Astrocyte (in vitro differentiated cells and primary cell): ENCODE measurements around the gene CMTM4. TPM values are rescaled to one million over a fixed set of nuclear protein-coding genes. Genes with fewer than 3 reads are reported as not detected.
A peak's percentile ranks its signal among the peaks of the same experiment; 100 is the strongest.

Experiments used
- DNase-seq: peaks from one replicate; pipeline ENCODE4 v3.0.0-alpha.2; 2010; ENCODE audit warnings: low read depth
- FAIRE-seq: peaks from 2 replicates; lab custom pipeline; 2011; peaks lifted over from hg19 to GRCh38; lab: Jason Lieb, UNC
- H2AFZ ChIP-seq: 2 replicates; pipeline ENCODE4 v1.6.0; 2012; ENCODE audit warnings: low read depth, low read length, inconsistent platforms
- H3K27ac ChIP-seq: 2 replicates; pipeline ENCODE4 v1.5.1; 2011; ENCODE audit warnings: low read depth, low read length, inconsistent platforms
- H3K27me3 ChIP-seq: 2 replicates; pipeline ENCODE4 v1.6.0; 2011; ENCODE audit warnings: low read length, inconsistent platforms; ENCODE audit not compliant: insufficient read depth
- H3K36me3 ChIP-seq: 2 replicates; pipeline ENCODE4 v1.5.1; 2011; ENCODE audit warnings: low read length, inconsistent platforms; ENCODE audit not compliant: insufficient read depth
- H3K4me1 ChIP-seq: 2 replicates; pipeline ENCODE4 v1.5.1; 2011; ENCODE audit warnings: low read length, inconsistent platforms; ENCODE audit not compliant: insufficient read depth
- H3K4me2 ChIP-seq: 2 replicates; pipeline ENCODE4 v1.6.0; 2012; ENCODE audit warnings: low read length, inconsistent platforms
- H3K4me3 ChIP-seq: 2 replicates; pipeline ENCODE4 v1.5.1; 2011; ENCODE audit warnings: low read depth, mild to moderate bottlenecking, low read length, inconsistent platforms; ENCODE audit not compliant: insufficient read depth
- H3K79me2 ChIP-seq: 2 replicates; pipeline ENCODE4 v1.6.0; 2012; ENCODE audit warnings: mild to moderate bottlenecking, low read length, inconsistent platforms; ENCODE audit not compliant: insufficient read depth
- H3K9ac ChIP-seq: 2 replicates; pipeline ENCODE4 v1.6.0; 2012; ENCODE audit warnings: mild to moderate bottlenecking, low read length, inconsistent platforms
- H3K9me3 ChIP-seq: 2 replicates; pipeline ENCODE4 v1.5.1; 2012; ENCODE audit warnings: low read depth, mild to moderate bottlenecking, low read length, inconsistent platforms; ENCODE audit not compliant: insufficient read depth
- H4K20me1 ChIP-seq: 2 replicates; pipeline ENCODE4 v1.6.0; 2012; ENCODE audit warnings: low read length, inconsistent platforms; ENCODE audit not compliant: insufficient read depth
- H3K27ac Mint-ChIP-seq: one replicate; pipeline ENCODE4 v1.8.0; 2021; ENCODE audit warnings: mild to moderate bottlenecking, mixed read lengths; ENCODE audit not compliant: unreplicated experiment
- H3K27me3 Mint-ChIP-seq: one replicate; pipeline ENCODE4 v1.8.0; 2021; ENCODE audit warnings: low read depth, mixed read lengths; ENCODE audit not compliant: unreplicated experiment
- H3K36me3 Mint-ChIP-seq: one replicate; pipeline ENCODE4 v1.8.0; 2021; ENCODE audit warnings: low read depth, mixed read lengths; ENCODE audit not compliant: unreplicated experiment
- H3K4me1 Mint-ChIP-seq: one replicate; pipeline ENCODE4 v1.8.0; 2021; ENCODE audit warnings: low read depth, mixed read lengths; ENCODE audit not compliant: unreplicated experiment
- H3K4me3 Mint-ChIP-seq: one replicate; pipeline ENCODE4 v1.8.0; 2021; ENCODE audit warnings: mild to moderate bottlenecking, moderate library complexity, mixed read lengths; ENCODE audit not compliant: unreplicated experiment
- H3K9me3 Mint-ChIP-seq: one replicate; pipeline ENCODE4 v1.8.0; 2021; ENCODE audit warnings: mild to moderate bottlenecking, mixed read lengths; ENCODE audit not compliant: unreplicated experiment
- EZH2 ChIP-seq: IDR thresholded peaks from 2 replicates; pipeline ENCODE4 v1.6.1; 2012; ENCODE audit warnings: mild to moderate bottlenecking, low read length, inconsistent platforms; ENCODE audit not compliant: insufficient read depth
- total RNA-seq: library from RNA; stranded (reverse); gene quantifications from 2 replicates; pipeline ENCODE4 v1.2.1, GENCODE V29; 2021
- TF ChIP-seq, protein P1 (sequence below): IDR thresholded peaks from 2 replicates; pipeline ENCODE4 v1.5.1; 2011; ENCODE audit warnings: low read depth, mild to moderate bottlenecking, inconsistent platforms, low read length, moderate library complexity; ENCODE audit not compliant: insufficient read depth

The CMTM4 gene
- total RNA-seq, 1 donor from 2014 or later, result 20.9 TPM

DNA sequence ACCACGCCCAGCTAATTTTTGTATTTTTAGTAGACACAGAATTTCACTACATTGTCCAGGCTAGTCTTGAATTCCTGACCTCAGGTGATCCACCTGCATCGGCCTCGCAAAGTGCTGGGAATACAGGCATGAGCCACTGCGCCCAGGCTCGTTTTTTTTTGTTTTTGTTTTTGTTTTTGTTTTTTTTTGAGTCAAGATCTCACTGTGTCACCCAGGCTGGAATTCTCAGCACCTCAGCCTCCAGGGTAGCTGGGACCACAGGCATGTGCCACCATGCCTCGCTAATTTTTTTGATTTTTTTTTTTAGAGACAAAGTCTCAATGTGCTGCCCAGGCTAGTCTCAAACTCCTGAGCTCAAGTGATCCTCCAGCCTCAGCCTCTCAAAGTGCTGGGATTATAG, 17.5 kb upstream of the CMTM4 start:
- TF ChIP-seq EZH2, result no peak
- TF ChIP-seq, protein P1, sequence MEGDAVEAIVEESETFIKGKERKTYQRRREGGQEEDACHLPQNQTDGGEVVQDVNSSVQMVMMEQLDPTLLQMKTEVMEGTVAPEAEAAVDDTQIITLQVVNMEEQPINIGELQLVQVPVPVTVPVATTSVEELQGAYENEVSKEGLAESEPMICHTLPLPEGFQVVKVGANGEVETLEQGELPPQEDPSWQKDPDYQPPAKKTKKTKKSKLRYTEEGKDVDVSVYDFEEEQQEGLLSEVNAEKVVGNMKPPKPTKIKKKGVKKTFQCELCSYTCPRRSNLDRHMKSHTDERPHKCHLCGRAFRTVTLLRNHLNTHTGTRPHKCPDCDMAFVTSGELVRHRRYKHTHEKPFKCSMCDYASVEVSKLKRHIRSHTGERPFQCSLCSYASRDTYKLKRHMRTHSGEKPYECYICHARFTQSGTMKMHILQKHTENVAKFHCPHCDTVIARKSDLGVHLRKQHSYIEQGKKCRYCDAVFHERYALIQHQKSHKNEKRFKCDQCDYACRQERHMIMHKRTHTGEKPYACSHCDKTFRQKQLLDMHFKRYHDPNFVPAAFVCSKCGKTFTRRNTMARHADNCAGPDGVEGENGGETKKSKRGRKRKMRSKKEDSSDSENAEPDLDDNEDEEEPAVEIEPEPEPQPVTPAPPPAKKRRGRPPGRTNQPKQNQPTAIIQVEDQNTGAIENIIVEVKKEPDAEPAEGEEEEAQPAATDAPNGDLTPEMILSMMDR, result no peak
- no peak for DNase-seq
- Mint-ChIP-seq H3K36me3 (peaks cover 8% of the 10 kb centered on the region), H3K27me3 (peaks cover 2% of the 10 kb centered on the region), H3K4me1 (peaks cover 4% of the 10 kb centered on the region), H3K9me3 (peaks cover 6% of the 10 kb centered on the region), H3K4me3 (no peak overlapping the region), H3K27ac (no peak overlapping the region)
- no peak overlapping the region for H3K4me3 ChIP-seq
- H3K27ac ChIP-seq, result no peak overlapping the region
- no peak for FAIRE-seq
- no peak overlapping the region for H3K4me2 ChIP-seq
- H3K9me3 ChIP-seq, result peaks cover 7% of the 10 kb centered on the region
- peaks cover 10% of the 10 kb centered on the region for H4K20me1 ChIP-seq
- peaks cover 6% of the 10 kb centered on the region for H3K4me1 ChIP-seq
- no peaks in the 10 kb centered on the region for H3K27me3 ChIP-seq
- H3K79me2 ChIP-seq, result no peaks in the 10 kb centered on the region
- H3K9ac ChIP-seq, result no peak overlapping the region
- H2AFZ ChIP-seq, result no peak overlapping the region
- peaks cover 3% of the 10 kb centered on the region for H3K36me3 ChIP-seq

- H3K36me3 Mint-ChIP-seq, result peaks cover 8% of the 10 kb centered on the region
- no peak overlapping the region for H3K4me2 ChIP-seq
- H3K4me1 ChIP-seq, result peaks cover 6% of the 10 kb centered on the region
- H3K36me3 ChIP-seq, result no peaks in the 10 kb centered on the region
- peaks cover 7% of the 10 kb centered on the region for H3K9me3 ChIP-seq
- no peak for TF ChIP-seq EZH2
- TF ChIP-seq, protein P1, result no peak
- no peak overlapping the region for H2AFZ ChIP-seq
- no peak overlapping the region for H3K27ac ChIP-seq
- H3K4me1 Mint-ChIP-seq, result peaks cover 4% of the 10 kb centered on the region
- H3K27me3 Mint-ChIP-seq, result peaks cover 6% of the 10 kb centered on the region
- H3K27me3 ChIP-seq, result no peaks in the 10 kb centered on the region
- H3K9ac ChIP-seq, result no peak overlapping the region
- FAIRE-seq (peak; percentile 17), DNase-seq (no peak)
- H4K20me1 ChIP-seq, result peaks cover 10% of the 10 kb centered on the region
- H3K9me3 Mint-ChIP-seq, result peaks cover 6% of the 10 kb centered on the region
- H3K4me3 ChIP-seq, result no peak overlapping the region
- no peak overlapping the region for H3K4me3 Mint-ChIP-seq
- H3K27ac Mint-ChIP-seq, result no peak overlapping the region
- no peaks in the 10 kb centered on the region for H3K79me2 ChIP-seq
Observed at GRCh38 chr16:66713076-66713475, 16.5 kb upstream of the CMTM4 start.

GRCh38 chr16:66712512-66712911, 16.0 kb upstream of the CMTM4 start:
- Mint-ChIP-seq H3K36me3 (peaks cover 2% of the 10 kb centered on the region), H3K27ac (no peak overlapping the region), H3K4me1 (peaks cover 2% of the 10 kb centered on the region), H3K4me3 (no peak overlapping the region), H3K27me3 (peaks cover 8% of the 10 kb centered on the region), H3K9me3 (peaks cover 6% of the 10 kb centered on the region)
- peaks cover 4% of the 10 kb centered on the region for H4K20me1 ChIP-seq
- H3K9me3 ChIP-seq, result peaks cover 7% of the 10 kb centered on the region
- no peaks in the 10 kb centered on the region for H3K79me2 ChIP-seq
- no peak overlapping the region for H3K4me2 ChIP-seq
- H3K4me3 ChIP-seq, result no peak overlapping the region
- H3K36me3 ChIP-seq, result no peaks in the 10 kb centered on the region
- FAIRE-seq (no peak), DNase-seq (no peak)
- H3K27me3 ChIP-seq, result peaks cover 1% of the 10 kb centered on the region
- H2AFZ ChIP-seq, result no peak overlapping the region
- TF ChIP-seq EZH2, result no peak
- TF ChIP-seq, protein P1, result no peak
- no peak overlapping the region for H3K9ac ChIP-seq
- H3K4me1 ChIP-seq, result peaks cover 6% of the 10 kb centered on the region
- H3K27ac ChIP-seq, result no peak overlapping the region
